ENCODE results near the gene PSME3IP1.

PSME3IP1 gene

DNA sequence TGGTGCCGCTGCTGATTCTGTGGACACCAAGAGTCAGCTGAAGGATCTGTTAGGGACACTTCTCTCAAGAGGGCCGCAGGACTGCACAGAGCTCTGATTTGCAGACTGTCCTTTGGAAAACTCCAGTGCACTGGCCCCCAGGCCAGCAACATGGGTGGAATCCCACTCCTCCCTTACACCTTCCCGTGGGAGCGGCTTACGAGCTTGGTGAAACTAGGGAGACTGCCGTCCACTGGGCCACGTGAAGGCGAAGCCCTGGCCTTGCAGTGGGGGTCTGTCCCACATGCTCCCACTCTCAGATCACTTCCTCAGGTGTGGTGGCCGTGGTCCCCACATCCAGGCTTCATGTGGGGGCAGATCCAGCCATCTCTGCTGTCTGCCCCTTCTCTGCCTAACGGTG lies 36.4 kb downstream of the PSME3IP1 start:
- H3K27me3 ChIP-seq (ENCODE audit: insufficient read depth, low read length) = no peaks in the 10 kb centered on the region
- no peak overlapping the region for H3K9ac ChIP-seq (ENCODE audit: low read depth, low read length)
- H3K9me3 ChIP-seq (ENCODE audit: insufficient read depth, low read depth, low read length) = no peaks in the 10 kb centered on the region
- peaks cover 26% of the 10 kb centered on the region for H3K36me3 ChIP-seq (ENCODE audit: insufficient read depth, low read depth, low read length)
- no peak overlapping the region for H3K4me3 ChIP-seq (ENCODE audit: low read length)
- no peak overlapping the region for H3K27ac ChIP-seq (ENCODE audit: low read length)
- H3K4me1 ChIP-seq (ENCODE audit: insufficient read depth, low read length) = peaks cover 25% of the 10 kb centered on the region

DNA sequence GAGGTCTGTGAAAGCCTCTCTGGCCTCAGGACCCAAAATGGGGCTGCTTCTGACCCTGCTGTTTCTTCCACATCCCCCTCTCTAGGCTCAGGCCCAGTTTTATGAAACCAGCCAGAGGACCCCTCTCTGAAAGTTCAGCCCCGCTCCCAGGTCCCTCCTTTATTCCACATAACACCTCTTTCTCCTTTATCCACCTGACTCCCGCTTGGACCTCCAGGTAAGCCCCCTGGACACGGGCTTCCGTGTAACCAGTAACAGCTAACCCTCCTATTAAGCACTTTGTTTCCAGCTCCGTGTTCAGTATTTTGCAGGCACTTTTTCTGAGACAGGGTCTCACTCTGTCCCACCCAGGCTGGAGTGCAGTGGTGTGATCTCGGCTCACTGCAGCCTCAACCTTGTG lies 37.4 kb downstream of the PSME3IP1 start:
- H3K9ac ChIP-seq (ENCODE audit: low read depth, low read length) = no peak overlapping the region

DNA sequence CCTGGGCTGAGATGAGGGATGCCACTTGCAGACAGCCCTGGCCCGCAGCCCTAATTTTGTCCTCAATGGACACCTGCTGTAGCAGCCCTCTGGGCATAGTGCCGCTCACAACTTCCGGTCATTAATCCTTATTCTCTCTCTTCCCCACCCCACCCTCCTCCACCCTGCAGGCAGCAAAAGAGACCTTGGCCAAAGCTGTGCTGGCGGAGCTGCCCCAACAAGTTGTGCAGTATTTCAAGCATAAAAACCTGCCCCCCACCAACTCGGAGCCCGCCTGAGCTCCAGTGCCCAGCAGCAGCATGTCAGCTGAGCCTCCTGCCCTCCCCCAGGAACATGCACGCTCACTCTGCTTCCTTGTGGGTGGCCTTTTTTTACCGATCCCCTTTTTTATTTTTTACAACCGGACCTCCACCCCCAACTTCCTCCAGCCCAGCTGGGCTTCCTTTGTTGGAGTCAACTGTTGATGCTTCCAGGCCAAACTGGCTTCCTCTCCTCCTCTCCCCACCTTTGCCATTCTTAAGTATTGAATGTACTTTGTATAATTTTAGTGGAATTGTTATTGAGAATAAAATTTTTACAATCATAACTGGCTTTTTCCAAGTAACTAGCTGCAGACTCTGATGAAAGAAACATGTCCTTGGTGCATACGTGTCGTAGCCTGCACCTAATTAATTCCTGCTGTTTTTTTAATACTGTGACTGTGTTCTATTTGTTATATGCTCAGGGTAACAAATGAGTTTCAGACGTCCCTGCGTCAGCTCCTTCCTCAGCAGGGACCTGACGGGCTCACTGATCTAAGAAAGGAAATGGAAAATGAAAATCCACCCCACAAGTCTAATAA lies 38.2 kb downstream of the PSME3IP1 start:
- Histone ChIP-seq H3K4me1 (ENCODE audit: insufficient read depth, low read length) (peaks cover 25% of the 10 kb centered on the region), H3K27ac (ENCODE audit: low read length) (peak overlapping the region; percentile 59)

More for the DNA sequence above, 37.4 kb downstream of the PSME3IP1 start:
- H3K9me3 ChIP-seq (ENCODE audit: insufficient read depth, low read depth, low read length) = no peaks in the 10 kb centered on the region
- H3K27ac ChIP-seq (ENCODE audit: low read length) = peak overlapping the region; percentile 59
- H3K36me3 ChIP-seq (ENCODE audit: insufficient read depth, low read depth, low read length) = peaks cover 16% of the 10 kb centered on the region
- peaks cover 25% of the 10 kb centered on the region for H3K4me1 ChIP-seq (ENCODE audit: insufficient read depth, low read length)
- H3K27me3 ChIP-seq (ENCODE audit: insufficient read depth, low read length) = no peaks in the 10 kb centered on the region
- H3K4me3 ChIP-seq (ENCODE audit: low read length) = no peak overlapping the region

DNA sequence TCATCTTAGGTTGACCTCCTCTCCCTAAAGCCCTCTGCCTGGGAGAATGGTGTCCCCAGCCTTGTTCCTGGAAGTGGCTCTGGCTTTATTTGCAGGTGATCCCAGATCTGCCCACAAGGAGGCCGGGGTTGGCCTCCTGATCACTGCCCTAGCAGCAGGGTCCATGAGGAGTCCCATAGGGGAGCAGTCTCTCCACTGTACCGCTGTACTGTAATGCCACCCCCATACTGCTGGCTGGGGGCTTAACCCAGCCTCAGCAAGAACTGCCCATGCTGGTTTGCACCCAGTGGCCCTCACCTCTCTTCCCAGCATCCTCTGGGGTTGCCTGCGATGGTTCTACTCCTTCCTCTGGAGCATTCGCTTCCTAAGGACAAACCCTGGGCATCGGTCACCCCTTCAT lies 39.1 kb downstream of the PSME3IP1 start:
- Histone ChIP-seq H3K9ac (ENCODE audit: low read depth, low read length) (peak overlapping the region; percentile 67; the same call in 1 of the 2 replicates), H3K36me3 (ENCODE audit: insufficient read depth, low read depth, low read length) (no peaks in the 10 kb centered on the region), H3K27ac (ENCODE audit: low read length) (peak overlapping the region; percentile 59)

More for the DNA sequence above, 38.2 kb downstream of the PSME3IP1 start:
- H3K36me3 ChIP-seq (ENCODE audit: insufficient read depth, low read depth, low read length) = peaks cover 8% of the 10 kb centered on the region
- H3K4me3 ChIP-seq (ENCODE audit: low read length) = peak overlapping the region; percentile 46; the same call in 1 of the 2 replicates
- peak overlapping the region; percentile 67; the same call in 1 of the 2 replicates for H3K9ac ChIP-seq (ENCODE audit: low read depth, low read length)
- no peaks in the 10 kb centered on the region for H3K27me3 ChIP-seq (ENCODE audit: insufficient read depth, low read length)
- H3K9me3 ChIP-seq (ENCODE audit: insufficient read depth, low read depth, low read length) = no peaks in the 10 kb centered on the region

DNA sequence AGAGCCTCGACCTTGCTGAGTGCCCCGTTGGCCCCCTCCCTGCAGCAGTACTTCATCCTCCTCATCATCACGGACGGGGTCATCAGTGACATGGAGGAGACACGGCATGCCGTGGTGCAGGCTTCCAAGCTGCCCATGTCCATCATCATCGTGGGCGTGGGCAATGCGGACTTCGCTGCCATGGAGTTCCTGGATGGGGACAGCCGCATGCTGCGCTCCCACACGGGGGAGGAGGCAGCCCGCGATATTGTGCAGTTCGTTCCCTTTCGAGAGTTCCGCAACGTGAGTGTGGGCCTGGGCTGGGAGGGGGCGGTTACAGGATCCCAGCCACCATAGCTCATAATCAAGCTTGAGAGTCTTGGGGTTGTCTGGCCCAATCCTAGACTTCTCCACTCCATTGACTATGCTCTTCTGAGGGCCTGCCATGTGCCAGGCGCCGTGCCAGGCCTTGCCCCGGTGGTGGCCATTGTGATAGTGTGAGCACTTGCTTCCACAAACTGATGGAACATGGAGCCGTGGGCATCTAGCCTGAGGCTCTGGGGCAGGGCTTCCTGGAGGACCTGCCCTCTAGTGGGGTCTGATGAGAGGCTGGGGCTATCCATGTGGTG lies 39.7 kb downstream of the PSME3IP1 start:
- H3K9me3 ChIP-seq (ENCODE audit: insufficient read depth, low read depth, low read length) = no peaks in the 10 kb centered on the region
- H3K27me3 ChIP-seq (ENCODE audit: insufficient read depth, low read length) = no peaks in the 10 kb centered on the region
- H3K9ac ChIP-seq (ENCODE audit: low read depth, low read length) = no peak overlapping the region
- H3K36me3 ChIP-seq (ENCODE audit: insufficient read depth, low read depth, low read length) = no peaks in the 10 kb centered on the region
- H3K27ac ChIP-seq (ENCODE audit: low read length) = no peak overlapping the region
- no peak overlapping the region for H3K4me3 ChIP-seq (ENCODE audit: low read length)
- peaks cover 23% of the 10 kb centered on the region for H3K4me1 ChIP-seq (ENCODE audit: insufficient read depth, low read length)

More for the DNA sequence above, 39.1 kb downstream of the PSME3IP1 start:
- H3K4me3 ChIP-seq (ENCODE audit: low read length) = no peak overlapping the region
- H3K9me3 ChIP-seq (ENCODE audit: insufficient read depth, low read depth, low read length) = no peaks in the 10 kb centered on the region
- H3K4me1 ChIP-seq (ENCODE audit: insufficient read depth, low read length) = peaks cover 25% of the 10 kb centered on the region
- H3K27me3 ChIP-seq (ENCODE audit: insufficient read depth, low read length) = no peaks in the 10 kb centered on the region

DNA sequence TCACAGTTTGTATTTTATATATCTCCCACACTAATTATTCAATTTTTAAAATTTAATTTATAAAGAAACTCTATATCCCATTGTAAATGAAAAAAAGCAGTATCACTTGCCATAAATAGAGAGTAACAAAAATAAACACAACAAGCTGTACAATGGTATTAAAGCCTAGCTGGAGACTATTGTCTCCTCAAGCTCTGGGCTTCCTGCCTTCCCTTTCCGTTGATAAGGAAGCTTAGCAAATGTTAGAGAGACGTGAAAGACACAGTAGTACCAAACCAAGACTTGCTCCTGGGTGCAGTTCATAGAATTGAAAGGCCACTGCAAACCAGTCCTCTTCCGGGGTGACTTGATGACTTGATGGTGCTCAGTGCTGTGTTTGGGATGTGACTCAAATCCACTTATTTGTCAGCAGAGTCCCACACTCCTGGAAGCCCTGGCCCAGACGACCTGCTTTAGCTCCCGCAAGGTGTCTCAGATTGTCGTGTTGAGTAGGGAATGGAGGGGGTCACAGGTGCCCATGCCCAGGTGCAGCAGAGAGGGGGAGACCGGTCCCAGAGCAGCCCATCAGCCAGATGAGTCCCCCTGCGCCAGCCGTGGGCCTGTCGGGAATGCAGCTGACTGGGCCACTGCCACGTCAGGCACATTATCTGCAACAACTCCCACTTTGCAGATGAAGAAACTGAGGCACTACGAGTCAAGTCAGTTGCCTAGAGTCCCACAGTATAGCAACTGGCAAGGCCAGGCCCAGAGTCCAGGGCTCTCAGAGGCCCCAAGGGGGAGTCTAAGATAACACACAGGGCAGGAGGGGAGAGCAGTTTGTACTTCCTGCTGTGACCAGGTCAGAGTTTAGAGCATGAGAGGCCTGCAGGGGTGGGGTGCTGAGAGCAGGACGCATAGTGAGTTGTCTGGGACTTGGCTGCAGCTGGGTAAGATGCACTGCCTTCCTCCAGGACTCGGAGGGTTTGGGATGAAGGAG lies 40.5 kb downstream of the PSME3IP1 start:
- no peak overlapping the region for H3K27ac ChIP-seq (ENCODE audit: low read length)
- no peak overlapping the region for H3K9ac ChIP-seq (ENCODE audit: low read depth, low read length)
- H3K4me1 ChIP-seq (ENCODE audit: insufficient read depth, low read length) = peaks cover 15% of the 10 kb centered on the region; the same call in 1 of the 2 replicates
- no peak overlapping the region for H3K4me3 ChIP-seq (ENCODE audit: low read length)
- H3K9me3 ChIP-seq (ENCODE audit: insufficient read depth, low read depth, low read length) = no peaks in the 10 kb centered on the region
- no peaks in the 10 kb centered on the region for H3K36me3 ChIP-seq (ENCODE audit: insufficient read depth, low read depth, low read length)
- no peaks in the 10 kb centered on the region for H3K27me3 ChIP-seq (ENCODE audit: insufficient read depth, low read length)

DNA sequence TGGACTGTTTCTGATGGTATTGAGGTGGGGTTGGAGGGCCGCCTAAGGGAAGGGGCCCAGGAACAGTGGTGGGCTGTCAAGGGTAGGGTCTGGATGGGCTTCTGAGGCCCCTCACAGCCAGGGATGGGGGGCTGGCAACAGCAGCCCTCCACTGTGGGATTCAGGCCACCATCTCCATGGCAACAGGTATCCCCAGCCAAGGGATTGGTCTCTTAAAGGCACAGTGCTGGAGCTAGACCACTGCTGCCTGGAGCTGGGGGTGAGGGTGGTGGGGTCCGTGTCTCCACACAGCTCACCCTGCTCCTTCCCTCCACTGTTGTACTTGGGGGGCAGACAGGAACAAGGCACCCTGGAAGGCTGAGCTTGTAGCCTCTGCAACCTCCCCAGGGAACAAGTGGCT lies 41.8 kb downstream of the PSME3IP1 start:
- Histone ChIP-seq H3K36me3 (ENCODE audit: insufficient read depth, low read depth, low read length) (no peaks in the 10 kb centered on the region), H3K4me1 (ENCODE audit: insufficient read depth, low read length) (peaks cover 14% of the 10 kb centered on the region; the same call in 1 of the 2 replicates), H3K9me3 (ENCODE audit: insufficient read depth, low read depth, low read length) (no peaks in the 10 kb centered on the region), H3K9ac (ENCODE audit: low read depth, low read length) (no peak overlapping the region), H3K27ac (ENCODE audit: low read length) (no peak overlapping the region), H3K4me3 (ENCODE audit: low read length) (no peak overlapping the region), H3K27me3 (ENCODE audit: insufficient read depth, low read length) (no peaks in the 10 kb centered on the region)

DNA sequence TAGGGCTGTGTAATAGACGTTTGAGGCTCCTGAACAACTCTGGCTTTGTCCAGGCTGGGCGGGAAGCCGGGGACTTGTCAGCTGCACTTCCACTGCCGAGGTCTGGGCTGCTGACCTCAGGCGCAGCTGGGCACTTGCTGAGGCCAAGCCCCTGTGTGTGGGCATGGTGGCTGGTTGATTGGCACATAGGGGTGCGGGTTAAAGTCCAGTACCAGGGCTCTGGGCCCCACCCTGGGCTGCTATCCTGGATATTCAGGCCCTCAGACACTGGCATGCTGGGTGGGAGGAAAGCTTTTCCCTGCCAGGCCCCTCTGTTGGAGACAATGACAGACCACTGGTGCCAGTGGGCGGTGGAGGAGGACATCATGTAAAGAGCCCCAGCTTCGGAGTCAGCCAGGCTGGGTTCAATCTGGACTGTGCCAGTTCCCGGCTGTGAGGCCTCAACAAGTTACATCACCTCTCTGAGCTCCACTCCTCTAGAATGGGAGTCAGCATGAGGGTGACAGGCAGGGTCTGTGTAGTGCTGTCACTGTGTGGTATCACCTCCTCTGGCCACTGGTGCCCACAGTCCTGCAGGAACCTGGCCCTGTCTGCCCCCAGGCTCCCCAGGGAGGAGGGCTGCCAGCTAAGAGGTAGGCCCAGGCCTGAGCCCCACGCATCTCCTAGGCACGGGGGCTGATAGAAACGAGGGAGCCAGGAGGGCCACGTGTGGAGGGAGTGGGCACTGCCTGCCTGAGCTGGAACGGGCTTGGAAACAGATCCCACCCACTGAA lies 42.5 kb downstream of the PSME3IP1 start:
- peaks cover 14% of the 10 kb centered on the region; the same call in 1 of the 2 replicates for H3K4me1 ChIP-seq (ENCODE audit: insufficient read depth, low read length)

DNA sequence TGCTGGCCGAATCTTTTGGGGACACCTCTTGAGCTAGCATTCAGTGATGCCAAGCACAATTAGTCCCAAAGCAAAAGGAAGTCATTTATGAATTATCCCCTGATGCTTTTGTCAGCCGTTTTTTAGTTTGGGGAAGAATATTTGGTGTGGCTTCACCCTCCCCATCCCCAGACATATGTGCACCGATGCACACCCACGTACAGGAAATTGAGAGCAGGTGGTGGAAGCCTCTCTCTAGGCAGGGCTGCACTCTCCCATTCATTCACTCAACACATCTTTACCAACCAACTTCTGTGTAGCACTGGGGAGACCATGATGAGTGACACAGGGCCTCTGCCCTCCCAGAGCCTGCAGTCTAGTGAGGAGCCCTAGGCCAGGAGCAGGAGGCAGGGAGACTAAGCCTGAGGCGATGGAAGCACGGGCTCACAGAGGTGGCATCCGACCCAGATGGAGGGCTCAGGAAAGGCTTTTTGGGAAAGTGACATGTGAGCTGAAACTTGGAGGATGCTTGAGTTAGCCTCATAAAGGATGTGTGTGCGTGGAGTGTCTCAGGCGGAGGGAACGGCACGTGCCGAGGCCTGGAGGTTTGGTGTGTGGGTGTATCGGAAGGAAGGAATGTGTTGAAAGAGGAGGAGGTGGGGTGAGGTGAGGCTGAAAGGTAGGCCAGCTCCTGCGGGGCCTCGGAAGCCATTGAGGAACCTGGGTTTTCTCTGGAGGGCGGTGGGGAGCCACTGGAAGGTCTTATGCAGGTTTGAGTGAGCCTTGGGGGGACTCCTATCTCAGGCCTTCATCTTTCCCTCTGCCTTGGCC lies 43.8 kb downstream of the PSME3IP1 start:
- no peaks in the 10 kb centered on the region for H3K9me3 ChIP-seq (ENCODE audit: insufficient read depth, low read depth, low read length)
- H3K36me3 ChIP-seq (ENCODE audit: insufficient read depth, low read depth, low read length) = no peaks in the 10 kb centered on the region
- no peak overlapping the region for H3K9ac ChIP-seq (ENCODE audit: low read depth, low read length)
- no peak overlapping the region for H3K27ac ChIP-seq (ENCODE audit: low read length)
- H3K4me3 ChIP-seq (ENCODE audit: low read length) = no peak overlapping the region
- peaks cover 2% of the 10 kb centered on the region; the same call in 1 of the 2 replicates for H3K4me1 ChIP-seq (ENCODE audit: insufficient read depth, low read length)
- no peaks in the 10 kb centered on the region for H3K27me3 ChIP-seq (ENCODE audit: insufficient read depth, low read length)

More for the DNA sequence above, 42.5 kb downstream of the PSME3IP1 start:
- Histone ChIP-seq H3K9me3 (ENCODE audit: insufficient read depth, low read depth, low read length) (no peaks in the 10 kb centered on the region), H3K27me3 (ENCODE audit: insufficient read depth, low read length) (no peaks in the 10 kb centered on the region), H3K36me3 (ENCODE audit: insufficient read depth, low read depth, low read length) (no peaks in the 10 kb centered on the region), H3K27ac (ENCODE audit: low read length) (no peak overlapping the region), H3K4me3 (ENCODE audit: low read length) (no peak overlapping the region), H3K9ac (ENCODE audit: low read depth, low read length) (no peak overlapping the region)

DNA sequence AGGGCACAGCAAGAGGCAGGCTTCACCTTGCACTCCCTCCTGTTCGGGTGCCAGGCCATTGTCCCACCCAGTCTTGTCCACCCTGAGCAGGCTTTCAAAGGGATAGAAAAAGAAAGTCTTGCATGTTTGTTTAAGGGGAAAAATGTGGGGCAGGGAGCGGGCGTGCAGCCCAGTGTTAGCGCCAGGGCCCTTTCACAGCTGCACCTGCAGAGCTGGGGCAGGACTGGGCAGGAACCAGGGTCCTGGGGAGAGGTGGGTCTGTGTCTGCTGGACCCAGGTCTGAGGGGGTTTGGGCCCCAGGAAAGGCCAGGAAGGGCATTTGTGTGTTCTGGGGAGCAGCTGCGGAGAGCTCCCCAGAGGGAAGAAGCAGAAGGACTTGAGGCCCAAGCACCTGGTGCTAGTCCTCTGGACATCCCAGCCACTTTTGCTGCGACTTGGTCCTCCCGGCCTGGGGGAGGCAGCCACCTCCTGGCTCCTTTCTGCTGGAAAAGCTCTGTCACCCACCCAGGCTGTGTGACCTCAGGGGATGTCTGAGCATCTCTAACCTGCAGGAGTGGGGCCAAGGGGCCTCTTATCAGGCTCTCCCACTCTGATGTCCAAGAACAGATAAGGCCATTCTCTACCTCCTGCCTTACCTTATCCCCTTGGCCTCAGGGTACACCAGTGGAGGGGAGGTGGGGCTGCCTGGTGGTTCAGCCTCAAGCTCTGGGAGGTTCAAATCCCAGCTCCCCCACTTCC lies 44.7 kb downstream of the PSME3IP1 start:
- H3K9ac ChIP-seq (ENCODE audit: low read depth, low read length) = no peak overlapping the region
- H3K27ac ChIP-seq (ENCODE audit: low read length) = no peak overlapping the region
- no peaks in the 10 kb centered on the region for H3K27me3 ChIP-seq (ENCODE audit: insufficient read depth, low read length)
- H3K9me3 ChIP-seq (ENCODE audit: insufficient read depth, low read depth, low read length) = no peaks in the 10 kb centered on the region
- H3K4me1 ChIP-seq (ENCODE audit: insufficient read depth, low read length) = no peaks in the 10 kb centered on the region
- H3K36me3 ChIP-seq (ENCODE audit: insufficient read depth, low read depth, low read length) = no peaks in the 10 kb centered on the region
- H3K4me3 ChIP-seq (ENCODE audit: low read length) = no peak overlapping the region
